Activated T-cell treated with anti-CD3 and anti-CD28 coated beads, Interleukin-2, amount 50 U/mL, for 72 hours (primary cell): ENCODE data around the gene GLIPR1L2. TPM values are rescaled to one million over a fixed set of nuclear protein-coding genes. Genes with fewer than 3 reads are reported as not detected.
"Not testable (repeated sequence)": the region's sequence is repeated elsewhere in the genome, so short reads cannot be mapped to it uniquely, and the experiment has no call there.

Source experiments
- ATAC-seq, 2 donors: fragments of 150-1000 bp; cut with Tn5 transposase; replicated peaks in 1 of 2; 2 replicates each; pipeline ENCODE4 v1.10.0; 2021; ENCODE audit warnings: moderate library complexity in 2 of 2, mild to moderate bottlenecking in 1 of 2
- DNase-seq, 2 donors: peaks; one replicate each; pipeline ENCODE4 v3.0.0; 2021 to 2022; ENCODE audit warnings: mixed read lengths in 1 of 2
- H3K27ac Mint-ChIP-seq: one replicate; pipeline ENCODE4 v1.8.0; 2022; ENCODE audit warnings: mild to moderate bottlenecking, moderate library complexity, mixed read lengths
- H3K27me3 Mint-ChIP-seq: one replicate; pipeline ENCODE4 v1.8.0; 2022; ENCODE audit warnings: low read depth, mixed read lengths
- H3K36me3 Mint-ChIP-seq, 2 donors: one replicate each; pipeline ENCODE4 v1.8.0; 2022; ENCODE audit warnings: mixed read lengths in 2 of 2, mild to moderate bottlenecking in 1 of 2; ENCODE audit not compliant: insufficient read depth in 2 of 2
- H3K4me1 Mint-ChIP-seq: one replicate; pipeline ENCODE4 v1.8.0; 2022; ENCODE audit warnings: low read depth, mixed read lengths
- H3K4me3 Mint-ChIP-seq, 2 donors: one replicate each; pipeline ENCODE4 v1.8.0; 2022; ENCODE audit warnings: mild to moderate bottlenecking in 2 of 2, mixed read lengths in 2 of 2, moderate library complexity in 2 of 2
- H3K9me3 Mint-ChIP-seq, 2 donors: one replicate each; pipeline ENCODE4 v1.8.0; 2022; ENCODE audit warnings: mixed read lengths in 2 of 2
- total RNA-seq, 2 donors: library from RNA; stranded (reverse); gene quantifications; one replicate each; pipeline ENCODE4 v1.2.3, GENCODE V29; 2022

GLIPR1L2 gene
- total RNA-seq: under 1 TPM; 0.16 to 0.50 TPM

- peak; percentile 97 for ATAC-seq
- Mint-ChIP-seq H3K27me3 (no peaks in the 10 kb centered on the region), H3K9me3 (peaks cover 0 to 3% of the 10 kb centered on the region in 2 donors), H3K27ac (peak within 1 kb of the TSS; percentile 93), H3K4me1 (peaks cover 35% of the 10 kb centered on the region), H3K4me3 (peak within 1 kb of the TSS; percentile 88 to 96), H3K36me3 (no peaks in the 10 kb centered on the region)
- peak; percentile 91 to 93 for DNase-seq
Observed at GRCh38 chr12:75390899-75391538, at the start of gene GLIPR1L2. Gene GLIPR1L2, plus strand, starts transcription at chr12:75391089. Its CDS starts 28 bp downstream, at chr12:75391117.

- H3K9me3 Mint-ChIP-seq: no peaks in the 10 kb centered on the region
- no peak for ATAC-seq
- no peak overlapping the region for H3K27ac Mint-ChIP-seq
- H3K27me3 Mint-ChIP-seq: peaks cover 34% of the 10 kb centered on the region
- peaks cover 29% of the 10 kb centered on the region for H3K4me1 Mint-ChIP-seq
- no peak overlapping the region for H3K4me3 Mint-ChIP-seq
- H3K36me3 Mint-ChIP-seq: no peaks in the 10 kb centered on the region
- DNase-seq: no peak
Observed at GRCh38 chr12:75341873-75342272, 49.0 kb upstream of the GLIPR1L2 start.

DNA sequence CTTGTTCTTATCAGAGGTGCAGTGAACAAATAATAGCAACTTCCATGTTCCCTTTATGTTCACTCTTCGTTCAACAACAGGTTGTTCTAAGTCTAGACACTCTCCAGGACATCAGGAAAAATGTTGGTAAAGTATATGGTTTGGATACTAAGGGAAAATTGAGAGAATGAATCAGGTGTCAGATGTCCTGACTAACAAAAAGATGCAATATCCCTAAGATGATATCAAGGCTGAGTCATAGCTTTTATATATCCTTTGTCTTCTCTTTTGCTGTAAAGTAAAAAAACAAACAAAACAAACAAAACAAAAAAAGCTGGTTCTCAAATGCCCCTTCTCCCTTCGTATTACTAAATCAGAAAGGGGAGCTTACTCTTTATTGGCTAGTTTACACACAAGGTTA lies 45.4 kb upstream of the GLIPR1L2 start:
- Mint-ChIP-seq H3K36me3 (no peaks in the 10 kb centered on the region), H3K4me1 (peaks cover 22% of the 10 kb centered on the region), H3K9me3 (no peaks in the 10 kb centered on the region), H3K27ac (no peak overlapping the region), H3K4me3 (no peak overlapping the region), H3K27me3 (peaks cover 13% of the 10 kb centered on the region)
- ATAC-seq: peak in 1 of 2 donors; percentile 38
- no peak for DNase-seq

DNA sequence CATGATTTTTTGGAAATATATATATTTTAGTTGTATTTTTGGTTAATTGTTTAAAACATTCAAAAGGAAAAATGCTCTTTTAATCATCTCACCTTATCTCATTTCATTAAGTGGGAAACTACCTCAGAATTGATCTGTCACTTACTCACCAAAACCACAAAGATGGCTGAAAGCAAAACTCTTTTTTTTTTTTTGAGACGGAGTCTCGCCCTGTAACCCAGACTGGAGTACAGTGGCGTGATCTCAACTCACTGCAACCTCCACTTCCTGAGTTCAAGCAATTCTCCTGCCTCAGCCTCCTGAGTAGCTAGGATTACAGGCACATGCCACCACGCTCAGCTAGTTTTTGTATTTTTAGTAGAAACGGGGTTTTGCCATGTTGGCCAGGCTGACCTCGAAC lies 44.7 kb upstream of the GLIPR1L2 start:
- H3K27ac Mint-ChIP-seq: not testable (repeated sequence)
- H3K4me1 Mint-ChIP-seq: peaks cover 22% of the 10 kb centered on the region

DNA sequence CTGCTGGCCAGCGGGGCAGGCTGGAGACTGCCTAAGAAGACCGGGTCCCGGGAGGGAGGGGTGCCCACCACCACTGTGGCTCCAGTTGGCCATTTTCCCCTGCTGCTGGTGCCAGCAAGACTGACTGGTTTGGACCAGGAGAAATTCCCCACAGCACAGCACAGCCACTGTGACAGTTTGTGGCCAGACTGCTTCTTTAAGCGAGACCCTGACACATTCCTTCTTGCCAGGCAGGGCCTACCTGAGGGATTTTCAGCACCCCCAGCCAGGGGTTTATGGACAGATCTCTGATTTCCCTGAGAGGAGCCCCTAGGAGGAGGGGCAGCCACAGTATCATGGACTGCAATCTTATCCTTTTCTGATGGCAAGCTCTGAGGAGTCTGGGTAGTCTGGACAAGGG lies 40.9 kb upstream of the GLIPR1L2 start:
- Mint-ChIP-seq H3K9me3 (peaks cover 7 to 10% of the 10 kb centered on the region in 2 donors), H3K27me3 (peaks cover 8% of the 10 kb centered on the region), H3K4me3 (no peak overlapping the region), H3K4me1 (peaks cover 22% of the 10 kb centered on the region), H3K27ac (no peak overlapping the region), H3K36me3 (peaks cover 8 to 9% of the 10 kb centered on the region in 2 donors)
- ATAC-seq (no peak), DNase-seq (no peak)

More for the DNA sequence above, 44.7 kb upstream of the GLIPR1L2 start:
- DNase-seq (peak; percentile 28 to 46), ATAC-seq (peak; percentile 98 to 99)
- H3K27me3 Mint-ChIP-seq, H3K4me3 Mint-ChIP-seq, H3K9me3 Mint-ChIP-seq, H3K36me3 Mint-ChIP-seq: not testable (repeated sequence)

DNA sequence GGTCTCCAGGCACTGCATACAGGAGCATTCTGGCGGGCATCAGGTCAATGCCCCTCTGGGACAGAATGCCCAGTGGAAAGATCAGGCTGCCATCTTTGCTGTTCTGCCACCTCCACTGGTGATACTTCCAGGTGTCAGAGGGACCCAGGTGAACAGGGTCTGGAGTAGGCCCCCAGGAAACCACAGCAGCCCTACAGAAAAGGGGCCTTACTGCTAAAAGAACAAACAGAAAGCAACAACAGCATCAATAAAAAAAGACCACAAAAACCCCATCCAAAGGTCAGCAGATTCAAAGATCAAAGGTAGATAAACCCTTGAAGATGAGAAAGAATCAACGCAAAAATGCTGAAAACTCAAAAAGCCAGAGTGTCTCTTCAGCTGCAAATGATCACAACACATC lies 40.5 kb upstream of the GLIPR1L2 start:
- Mint-ChIP-seq H3K4me3 (no peak overlapping the region), H3K27ac (no peak overlapping the region), H3K36me3 (peaks cover 10 to 13% of the 10 kb centered on the region in 2 donors), H3K27me3 (peaks cover 8% of the 10 kb centered on the region), H3K4me1 (peaks cover 21% of the 10 kb centered on the region), H3K9me3 (peaks cover 9 to 13% of the 10 kb centered on the region in 2 donors)
- ATAC-seq: no peak
- DNase-seq: no peak

DNA sequence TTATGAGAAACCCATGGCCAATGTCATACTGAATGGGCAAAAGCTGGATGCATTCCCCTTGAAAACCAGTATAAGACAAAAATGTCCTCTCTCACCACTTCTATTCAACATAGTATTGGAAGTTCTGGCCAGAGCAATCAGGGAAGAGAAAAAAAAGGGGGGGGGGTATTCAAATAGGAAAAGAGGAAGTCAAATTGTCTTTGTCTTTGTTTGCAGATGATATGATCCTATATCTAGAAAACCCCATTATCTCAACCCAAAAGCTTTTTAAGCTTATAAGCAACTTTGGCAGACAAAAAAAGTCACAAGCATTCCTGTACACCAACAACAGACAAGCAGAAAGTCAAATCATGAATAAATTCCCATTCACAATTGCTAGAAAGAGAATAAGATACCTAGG lies 36.9 kb upstream of the GLIPR1L2 start:
- Mint-ChIP-seq H3K36me3 (peaks cover 10 to 13% of the 10 kb centered on the region in 2 donors), H3K4me3 (no peak overlapping the region), H3K27me3 (peaks cover 8% of the 10 kb centered on the region), H3K4me1 (peaks cover 5% of the 10 kb centered on the region), H3K9me3 (peaks cover 11 to 13% of the 10 kb centered on the region in 2 donors), H3K27ac (no peak overlapping the region)
- ATAC-seq (no peak), DNase-seq (no peak)

GRCh38 chr12:75360920-75361319 lies 30.0 kb upstream of the GLIPR1L2 start:
- DNase-seq: no peak

DNA sequence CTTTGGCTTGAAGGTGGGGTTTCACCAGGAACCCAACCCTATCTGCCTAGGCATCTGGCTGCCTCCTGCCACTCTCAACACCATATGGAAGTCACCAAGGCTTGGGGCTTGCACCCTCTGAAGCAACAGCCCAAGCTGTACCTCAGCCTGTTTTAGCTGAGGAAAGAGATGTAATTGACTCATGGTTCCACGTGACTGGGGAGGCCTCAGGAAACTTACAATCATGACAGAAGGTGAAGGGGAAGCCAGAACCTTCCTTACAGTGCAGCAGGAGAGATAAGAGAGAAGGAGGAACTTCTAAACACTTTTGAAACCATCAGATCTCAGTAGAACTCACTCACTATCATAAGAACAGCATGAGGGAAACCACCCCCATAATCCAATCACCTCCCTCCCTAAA lies 29.5 kb upstream of the GLIPR1L2 start:
- no peaks in the 10 kb centered on the region for H3K27me3 Mint-ChIP-seq
- ATAC-seq: no peak
- H3K4me1 Mint-ChIP-seq: peaks cover 13% of the 10 kb centered on the region
- no peaks in the 10 kb centered on the region for H3K36me3 Mint-ChIP-seq
- peaks cover 4 to 9% of the 10 kb centered on the region in 2 donors for H3K9me3 Mint-ChIP-seq
- DNase-seq: no peak
- no peak overlapping the region for H3K27ac Mint-ChIP-seq
- H3K4me3 Mint-ChIP-seq: no peak overlapping the region

More at GRCh38 chr12:75360920-75361319, 30.0 kb upstream of the GLIPR1L2 start:
- no peak overlapping the region for H3K4me3 Mint-ChIP-seq
- peak in 1 of 2 donors; percentile 42 for ATAC-seq
- H3K27ac Mint-ChIP-seq: peak overlapping the region; percentile 88
- H3K36me3 Mint-ChIP-seq: no peaks in the 10 kb centered on the region
- H3K9me3 Mint-ChIP-seq: peaks cover 4 to 9% of the 10 kb centered on the region in 2 donors
- no peaks in the 10 kb centered on the region for H3K27me3 Mint-ChIP-seq
- peaks cover 10% of the 10 kb centered on the region for H3K4me1 Mint-ChIP-seq

GRCh38 chr12:75364919-75365318 lies 26.0 kb upstream of the GLIPR1L2 start:
- H3K36me3 Mint-ChIP-seq: no peaks in the 10 kb centered on the region
- peaks cover 4 to 7% of the 10 kb centered on the region in 2 donors for H3K9me3 Mint-ChIP-seq
- peaks cover 19% of the 10 kb centered on the region for H3K4me1 Mint-ChIP-seq

DNA sequence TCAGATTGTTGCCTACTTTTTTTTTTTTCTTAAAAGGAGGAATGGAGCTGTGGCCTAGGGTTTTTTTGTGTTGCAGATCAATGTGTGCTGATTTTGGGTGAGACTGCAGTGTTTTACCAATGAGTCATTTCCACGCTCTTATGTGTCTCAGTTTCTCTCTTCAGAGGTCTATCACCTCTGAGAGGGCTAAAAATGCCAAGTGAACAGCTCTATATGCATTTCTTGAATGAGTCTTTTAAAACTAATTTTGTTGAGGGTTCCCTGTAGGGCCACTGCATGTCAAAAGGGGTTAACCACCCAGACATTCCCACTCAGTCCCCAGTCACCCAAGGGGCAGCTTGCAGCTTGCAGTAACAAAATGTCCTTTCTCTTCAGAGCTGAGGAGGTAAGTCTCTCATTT lies 24.3 kb upstream of the GLIPR1L2 start:
- Mint-ChIP-seq H3K27ac (no peak overlapping the region), H3K27me3 (no peaks in the 10 kb centered on the region), H3K9me3 (no peaks in the 10 kb centered on the region), H3K4me3 (no peak overlapping the region), H3K4me1 (peaks cover 8% of the 10 kb centered on the region), H3K36me3 (no peaks in the 10 kb centered on the region)
- ATAC-seq (peak in 1 of 2 donors; percentile 41), DNase-seq (no peak)

More at GRCh38 chr12:75364919-75365318, 26.0 kb upstream of the GLIPR1L2 start:
- DNase-seq: no peak
- no peak overlapping the region for H3K4me3 Mint-ChIP-seq
- H3K27ac Mint-ChIP-seq: no peak overlapping the region
- ATAC-seq: no peak
- no peaks in the 10 kb centered on the region for H3K27me3 Mint-ChIP-seq

DNA sequence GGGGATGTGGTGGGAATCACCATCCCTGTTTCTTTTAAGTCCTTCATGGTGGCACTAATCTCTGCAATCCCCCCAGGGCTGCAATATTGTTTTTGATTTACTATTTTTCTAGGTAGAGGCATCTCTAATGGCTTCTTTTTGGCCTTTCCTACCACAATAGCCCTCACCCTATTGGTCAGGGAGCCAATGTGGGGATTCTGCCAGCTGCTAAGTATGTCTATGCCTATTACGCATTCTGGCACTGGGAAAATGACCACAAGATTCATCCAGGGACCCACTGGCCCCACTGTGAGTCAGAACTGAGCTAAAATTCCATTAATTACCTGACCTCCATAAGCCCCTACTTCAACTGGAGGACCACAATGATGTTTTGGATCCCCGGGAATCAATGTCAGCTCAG lies 15.9 kb upstream of the GLIPR1L2 start:
- Mint-ChIP-seq H3K4me3 (no peak overlapping the region), H3K27me3 (no peaks in the 10 kb centered on the region), H3K36me3 (no peaks in the 10 kb centered on the region), H3K27ac (no peak overlapping the region), H3K9me3 (no peaks in the 10 kb centered on the region), H3K4me1 (no peaks in the 10 kb centered on the region)
- ATAC-seq: no peak
- no peak for DNase-seq

DNA sequence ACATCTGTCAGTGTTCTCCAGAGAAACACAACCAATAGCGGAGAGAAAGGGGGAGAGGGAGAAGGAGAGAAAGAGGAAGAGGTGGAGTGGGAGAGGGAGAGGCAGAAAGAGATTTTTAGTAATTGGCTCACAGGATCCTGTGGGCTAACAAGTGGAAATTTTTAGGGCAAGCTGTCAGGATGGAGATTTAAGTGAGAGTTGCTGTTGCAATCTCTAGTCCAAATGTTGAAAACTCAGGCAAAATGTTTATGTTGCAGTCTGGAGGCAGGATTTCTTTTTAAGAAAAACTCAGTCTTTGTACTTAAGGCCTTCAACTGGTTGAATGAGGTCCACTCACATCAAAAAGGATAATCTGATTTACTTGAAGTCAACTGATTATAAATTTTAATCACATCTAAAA lies 12.5 kb upstream of the GLIPR1L2 start:
- Mint-ChIP-seq H3K4me3 (no peak overlapping the region), H3K36me3 (no peaks in the 10 kb centered on the region), H3K27ac (no peak overlapping the region), H3K27me3 (no peaks in the 10 kb centered on the region), H3K9me3 (no peaks in the 10 kb centered on the region), H3K4me1 (no peaks in the 10 kb centered on the region)
- DNase-seq (no peak), ATAC-seq (no peak)

DNA sequence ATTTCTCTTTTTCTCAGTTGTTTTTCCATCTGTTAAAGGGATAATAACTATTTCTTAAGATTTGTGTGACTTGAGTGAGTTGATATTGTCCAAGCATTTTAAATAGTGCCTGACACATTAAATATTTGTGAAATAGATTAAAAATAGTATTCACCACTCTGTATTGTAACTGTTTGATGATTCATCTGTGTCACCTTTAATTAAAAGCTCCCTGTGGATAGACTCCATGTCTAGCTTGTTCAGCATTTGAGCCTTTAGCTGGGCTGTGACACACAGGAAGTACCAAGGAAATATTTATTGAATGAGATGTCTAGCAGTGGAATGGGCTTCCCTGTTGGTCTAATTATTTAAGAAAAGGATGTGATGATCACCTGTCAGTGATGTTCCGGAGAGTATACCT lies 1.8 kb upstream of the GLIPR1L2 start:
- DNase-seq (no peak), ATAC-seq (no peak)
- H3K27me3 Mint-ChIP-seq: no peaks in the 10 kb centered on the region
- peaks cover 30% of the 10 kb centered on the region for H3K4me1 Mint-ChIP-seq
- H3K4me3 Mint-ChIP-seq: peak overlapping the region in 1 of 2 donors; percentile 96
- H3K9me3 Mint-ChIP-seq: peaks cover 0 to 3% of the 10 kb centered on the region in 2 donors
- peak overlapping the region; percentile 93 for H3K27ac Mint-ChIP-seq
- no peaks in the 10 kb centered on the region for H3K36me3 Mint-ChIP-seq
